ENCODE results near the gene LSM8.
"Not testable (repeated sequence)": the region's sequence is repeated elsewhere in the genome, so short reads cannot be mapped to it uniquely, and the experiment has no call there.

LSM8 gene

DNA sequence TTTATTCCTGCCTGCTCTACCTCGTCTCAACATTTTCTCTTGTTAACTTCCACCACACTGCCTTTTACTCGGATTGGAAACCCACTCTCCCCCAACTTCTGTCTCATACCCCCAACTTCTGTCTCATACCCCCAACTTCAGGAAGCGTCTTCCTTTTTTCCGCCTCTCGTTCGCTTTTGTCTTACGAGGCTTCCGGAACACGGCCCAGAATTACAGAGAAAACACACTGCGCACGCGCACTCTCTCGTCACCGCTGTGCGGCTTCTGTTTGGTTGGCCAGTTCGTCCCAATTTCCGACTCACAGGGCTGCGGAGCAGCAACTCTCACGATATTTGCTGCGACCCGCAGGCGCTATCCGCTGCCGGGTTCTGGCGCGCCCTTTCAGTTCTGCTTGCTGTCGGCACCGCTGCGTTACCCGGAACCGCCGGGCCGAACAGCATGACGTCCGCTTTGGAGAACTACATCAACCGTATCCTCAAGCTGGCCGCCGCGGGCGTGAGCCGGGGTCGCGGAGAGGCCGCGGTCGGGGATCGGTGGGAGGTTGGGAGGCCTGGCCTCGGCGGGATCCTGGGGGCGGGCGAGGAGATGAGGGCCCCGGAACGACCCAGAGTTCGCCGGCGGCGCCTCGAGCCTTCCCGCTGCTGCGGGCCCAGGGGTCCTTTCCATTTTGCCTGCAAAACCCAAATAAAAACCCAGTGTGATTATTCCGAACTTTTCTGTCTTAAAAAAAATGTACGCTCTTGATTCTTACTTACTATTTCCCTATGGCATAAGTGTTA, at the start of gene LSM8:
TSS of gene LSM8 (plus strand) at position 379 of the 779 bp plus-strand sequence. CDS start at position 439, 60 bp downstream.
- peak; percentile 97 for DNase-seq

DNA sequence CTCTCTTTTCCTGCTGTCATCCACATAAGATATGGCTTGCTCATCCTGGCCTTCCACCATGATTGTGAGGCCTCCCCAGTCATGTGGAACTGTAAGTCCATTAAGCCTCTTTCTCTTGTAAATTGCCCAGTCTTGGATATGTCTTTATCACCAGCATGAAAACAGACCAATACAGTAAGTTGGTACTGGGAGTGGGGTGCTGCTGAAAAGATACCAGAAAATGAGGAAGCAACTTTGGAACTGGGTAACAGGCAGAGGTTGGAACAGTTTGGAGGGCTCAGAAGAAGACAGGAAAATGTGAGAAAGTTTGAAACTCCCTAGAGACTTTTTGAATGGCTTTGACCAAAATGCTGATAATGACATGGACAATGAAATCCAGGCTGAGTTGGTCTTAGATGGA, 49.5 kb upstream of the LSM8 start:
- DNase-seq = not testable (repeated sequence)

DNA sequence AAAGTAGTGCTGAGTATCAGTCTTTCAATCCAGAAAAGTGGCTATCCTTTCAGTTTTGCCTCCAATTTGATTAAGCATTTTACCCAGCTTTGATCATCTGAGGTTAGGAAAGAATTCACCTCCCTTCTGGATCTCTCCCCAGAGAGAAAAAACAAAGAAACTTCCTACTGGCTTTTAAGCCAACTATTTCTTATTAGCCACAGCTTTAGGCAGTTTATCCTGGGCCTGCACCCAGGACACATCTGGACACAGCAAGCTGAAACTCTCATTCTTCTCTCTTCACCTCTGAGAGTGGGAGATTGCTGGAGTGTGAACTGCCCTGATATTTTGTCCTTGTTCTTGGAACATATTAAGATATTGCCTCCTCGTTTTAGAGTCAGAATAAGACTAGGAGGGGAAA, 43.5 kb upstream of the LSM8 start:
- no peak for DNase-seq

DNA sequence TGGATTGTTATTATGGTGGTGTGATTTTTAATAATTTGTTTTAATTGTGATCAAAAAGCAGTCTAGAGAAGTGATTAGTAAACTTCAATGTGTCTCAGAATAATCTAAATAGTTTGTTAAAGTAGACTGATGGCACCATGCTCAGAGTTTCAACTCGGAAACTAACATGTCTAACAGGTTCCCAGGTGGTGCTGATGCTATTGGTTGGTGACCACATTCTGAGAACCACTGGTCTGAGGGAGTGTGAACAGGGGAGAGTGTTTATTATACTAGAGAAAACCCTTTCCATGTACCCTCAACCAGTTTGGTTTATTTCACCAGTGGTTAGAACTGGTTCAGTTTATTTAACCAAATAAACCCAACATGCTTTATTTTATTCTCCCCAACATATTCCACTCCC, 42.0 kb upstream of the LSM8 start:
- no peak for DNase-seq

DNA sequence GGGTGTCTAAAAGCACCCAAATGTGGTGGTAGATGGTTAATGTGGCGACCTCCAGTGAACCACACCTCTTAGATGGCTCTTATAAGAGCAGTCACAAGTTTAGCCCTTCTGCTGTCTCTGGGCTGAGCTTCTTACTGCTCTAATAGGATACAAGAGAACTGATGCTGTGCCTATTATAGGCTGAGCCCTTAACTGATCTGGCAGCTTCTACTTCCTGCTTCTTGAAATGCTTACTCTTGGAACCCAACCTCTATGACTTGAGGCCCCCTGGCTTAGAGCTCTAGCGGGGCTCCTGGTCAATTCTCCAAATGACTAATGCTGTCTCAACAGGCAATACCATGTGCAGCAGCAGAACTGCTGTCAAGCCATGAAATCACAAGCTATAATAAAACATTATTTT, 35.0 kb upstream of the LSM8 start:
- no peak for DNase-seq

DNA sequence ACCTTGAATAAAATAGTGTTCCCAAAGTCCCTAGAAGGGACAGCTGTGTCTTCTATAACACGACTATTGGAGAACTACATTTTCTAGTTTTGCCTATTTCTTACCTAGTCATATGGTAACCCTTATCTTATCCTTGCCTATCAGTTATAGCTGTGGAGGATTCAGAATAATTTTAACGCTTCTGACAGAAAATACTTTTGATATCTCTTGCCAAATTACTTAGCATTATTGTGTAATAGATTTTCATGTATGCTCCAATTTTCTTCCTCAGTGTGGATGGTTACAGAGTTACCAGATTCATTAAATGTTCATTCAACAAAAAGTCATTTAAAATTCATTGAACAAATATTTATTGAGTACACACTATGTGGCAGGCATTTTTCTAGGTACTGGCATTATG, 34.6 kb upstream of the LSM8 start:
- no peak for DNase-seq

DNA sequence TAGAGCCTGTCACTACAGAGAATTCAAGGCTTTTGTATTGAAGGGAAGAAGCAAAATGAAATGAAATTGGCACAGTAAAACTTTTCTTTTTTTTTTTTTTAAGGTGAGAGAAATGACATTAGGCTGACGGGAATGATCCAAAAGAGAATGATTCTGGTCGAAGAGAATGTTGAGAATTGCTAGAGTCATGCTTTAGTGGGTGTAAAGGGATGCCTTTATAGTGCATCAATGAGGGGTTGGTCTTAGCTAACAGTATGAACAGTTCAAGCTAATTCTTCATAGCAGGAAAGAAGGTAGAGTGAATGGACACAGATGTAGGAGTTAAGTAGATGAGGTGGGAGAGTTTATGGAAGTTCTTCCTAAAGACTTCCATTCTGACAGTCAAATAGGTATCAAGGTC, 32.3 kb upstream of the LSM8 start:
- no peak for DNase-seq

DNA sequence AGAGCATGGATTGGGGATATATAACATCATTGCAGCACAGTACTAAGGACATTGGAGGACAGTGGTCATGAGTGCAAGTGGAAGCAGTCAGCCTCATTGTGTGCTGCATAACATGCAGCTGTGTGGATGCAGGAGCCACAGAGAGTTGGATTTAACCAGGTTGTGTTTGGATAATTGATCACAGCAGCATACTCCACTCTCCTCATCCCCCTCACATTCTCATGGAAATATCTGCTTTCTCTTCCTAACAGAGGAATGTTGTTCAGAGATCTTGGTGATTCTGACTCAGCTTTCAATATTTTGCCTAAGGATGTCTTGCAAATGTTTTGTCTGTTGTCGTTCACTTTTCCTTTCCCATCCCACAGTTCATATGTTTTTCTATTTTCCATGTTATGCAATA, 31.8 kb upstream of the LSM8 start:
- no peak for DNase-seq

DNA sequence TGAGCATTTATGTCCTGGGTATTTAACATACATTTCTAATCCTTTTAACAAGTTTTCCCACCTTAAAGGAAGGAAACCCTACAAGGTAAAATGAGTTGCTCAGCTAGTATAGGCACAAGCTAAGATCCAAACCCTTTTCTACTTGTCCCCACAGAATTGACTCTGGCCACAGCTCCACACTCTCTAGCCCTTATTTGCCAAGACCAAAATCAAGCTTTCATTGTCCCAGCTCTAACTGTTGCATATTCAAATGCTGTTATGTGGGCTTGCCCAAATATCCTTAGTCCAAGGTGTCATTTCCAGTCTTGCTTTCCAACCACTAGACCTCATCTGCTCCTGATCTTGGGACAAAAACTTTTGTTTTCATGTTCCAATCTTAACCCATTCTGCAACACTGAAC, 31.3 kb upstream of the LSM8 start:
- no peak for DNase-seq

DNA sequence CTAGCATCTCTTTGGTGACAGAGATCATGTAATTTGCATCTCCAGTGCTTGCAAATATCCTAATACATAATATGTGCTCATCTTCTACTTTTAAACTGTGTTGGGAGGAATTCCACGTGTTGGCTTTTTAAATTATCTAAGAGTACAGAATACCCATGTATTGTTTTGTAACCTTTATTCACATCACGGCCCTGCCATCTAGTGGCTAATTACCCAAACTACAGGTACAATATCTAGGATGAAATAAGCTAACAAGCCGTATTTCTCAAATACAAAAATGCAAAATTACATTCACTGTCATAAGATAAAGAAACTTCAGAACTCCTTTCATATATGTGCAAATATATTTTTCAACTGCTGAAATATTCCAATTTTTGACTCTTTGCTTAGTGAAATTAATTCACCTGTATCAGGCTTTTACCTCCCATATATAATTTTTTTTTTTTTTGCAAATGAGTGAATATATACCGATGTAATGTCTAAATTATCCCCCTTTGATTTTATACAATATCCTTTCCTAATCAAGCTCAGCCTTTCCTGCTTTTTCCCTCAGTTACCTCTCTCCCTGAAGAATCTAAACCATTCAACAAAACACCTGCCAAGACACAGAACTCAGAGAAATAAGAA, 30.3 kb upstream of the LSM8 start:
- no peak for DNase-seq

DNA sequence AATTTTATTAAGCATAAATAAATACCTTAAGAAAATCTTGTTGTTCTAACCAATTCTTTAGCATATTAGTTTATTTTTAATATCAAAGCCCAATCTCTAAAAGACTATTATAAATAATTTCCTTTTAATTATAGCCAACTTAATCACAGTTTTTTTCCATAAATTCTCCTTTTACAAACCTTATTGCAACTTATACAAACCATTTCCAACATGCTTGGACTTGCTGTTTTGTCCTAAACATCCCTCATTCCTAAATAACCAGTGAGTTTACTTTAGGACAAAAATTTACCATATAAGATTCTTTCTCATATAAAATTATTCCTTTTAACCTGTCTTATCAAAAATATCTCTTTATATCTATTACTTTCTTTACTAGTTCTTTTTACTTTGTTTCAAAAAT, 25.2 kb upstream of the LSM8 start:
- no peak for DNase-seq

DNA sequence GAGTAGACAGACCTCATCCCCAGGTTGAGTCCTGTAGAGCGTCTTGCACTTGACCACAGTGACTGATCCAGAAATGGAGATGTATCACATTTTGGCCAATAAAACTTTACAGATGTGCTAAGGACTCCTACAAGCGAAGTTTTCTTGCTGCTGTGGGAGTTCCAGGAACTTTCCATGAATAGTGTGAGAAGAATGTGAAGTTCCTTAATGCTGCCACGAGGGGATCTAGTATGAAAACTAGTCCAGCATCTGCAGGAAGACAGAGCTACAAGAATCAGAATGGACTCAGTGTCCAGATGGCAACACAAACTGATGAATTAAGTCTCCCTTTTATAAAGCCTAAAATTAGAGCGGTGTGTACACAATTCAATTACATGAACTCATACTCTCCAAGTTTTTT, 14.8 kb upstream of the LSM8 start:
- DNase-seq = no peak

DNA sequence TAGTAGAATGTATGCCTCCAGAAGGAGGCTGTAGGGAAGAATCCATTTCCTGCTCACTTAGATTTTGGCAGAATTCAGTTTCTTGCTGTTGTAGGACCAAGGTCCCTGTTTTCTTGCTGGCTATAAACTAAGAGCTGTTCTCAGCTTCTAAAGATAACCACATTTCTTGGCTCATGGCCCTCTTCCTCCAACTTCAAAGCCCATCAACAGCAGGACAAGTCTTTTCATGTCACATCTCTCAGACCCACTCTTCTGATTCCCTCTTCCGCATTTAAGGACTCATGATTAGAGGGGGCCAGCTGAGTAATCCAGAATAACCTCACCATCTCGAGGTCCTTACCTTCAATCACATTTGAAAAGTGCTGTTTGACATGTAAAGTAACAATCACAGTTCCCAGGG, 8.2 kb upstream of the LSM8 start:
- DNase-seq = no peak

DNA sequence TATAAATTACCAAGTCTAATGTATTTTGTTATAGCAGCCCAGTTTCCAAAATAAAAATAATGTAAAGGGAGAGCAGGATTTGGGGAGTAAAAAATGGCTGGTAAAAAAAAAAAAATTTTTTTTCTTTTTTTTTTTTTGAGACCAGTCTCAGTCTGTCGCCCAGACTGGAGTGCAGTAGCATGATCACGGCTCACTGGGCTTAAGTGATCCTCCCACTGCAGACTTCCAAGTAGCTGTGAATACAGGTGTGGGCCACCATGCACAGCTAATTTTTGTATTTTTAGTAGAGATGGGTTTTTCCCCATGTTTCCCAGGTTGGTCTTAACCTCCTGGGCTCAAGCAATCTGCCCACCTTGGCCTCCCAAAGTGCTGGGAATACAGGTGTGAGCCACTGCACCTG, 4.8 kb upstream of the LSM8 start:
- DNase-seq = no peak

DNA sequence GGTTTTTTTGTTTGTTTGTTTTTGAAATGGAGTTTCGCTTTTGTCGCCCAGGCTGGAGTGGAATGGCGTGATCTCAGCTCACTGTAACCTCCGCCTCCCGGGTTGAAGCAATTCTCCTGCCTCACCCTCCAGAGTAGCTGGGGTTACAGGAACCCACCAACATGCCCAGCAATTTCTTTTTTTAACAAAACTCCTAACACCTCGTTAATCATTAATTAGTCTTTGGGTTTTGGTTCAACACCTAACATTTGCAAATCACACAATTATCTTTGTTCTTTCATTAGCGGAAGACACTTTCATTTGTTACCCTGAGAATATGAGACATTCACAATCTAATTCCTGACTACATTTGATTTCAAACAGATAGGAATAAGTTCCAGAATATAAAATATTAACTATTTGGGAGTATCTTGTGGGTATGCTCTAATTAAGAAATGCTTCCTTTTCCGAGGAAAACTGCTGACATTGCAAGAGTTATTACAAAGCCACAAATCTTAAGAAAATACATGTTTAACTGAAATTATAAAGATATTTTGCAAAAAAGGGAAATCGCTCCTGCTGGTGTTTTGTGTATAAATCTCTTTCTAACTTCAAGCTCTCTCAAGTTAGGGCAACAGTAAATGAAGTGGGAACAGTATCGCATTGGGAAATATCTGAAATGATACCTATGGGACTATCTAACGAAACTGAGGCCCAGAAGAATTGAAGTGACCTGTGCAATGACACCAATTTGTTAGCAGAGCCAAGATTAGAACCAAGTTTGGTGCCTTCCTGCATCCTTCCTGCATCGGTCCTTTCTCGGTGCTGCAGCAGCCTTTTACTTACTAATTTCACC, 1.2 kb upstream of the LSM8 start:
- no peak for DNase-seq

DNA sequence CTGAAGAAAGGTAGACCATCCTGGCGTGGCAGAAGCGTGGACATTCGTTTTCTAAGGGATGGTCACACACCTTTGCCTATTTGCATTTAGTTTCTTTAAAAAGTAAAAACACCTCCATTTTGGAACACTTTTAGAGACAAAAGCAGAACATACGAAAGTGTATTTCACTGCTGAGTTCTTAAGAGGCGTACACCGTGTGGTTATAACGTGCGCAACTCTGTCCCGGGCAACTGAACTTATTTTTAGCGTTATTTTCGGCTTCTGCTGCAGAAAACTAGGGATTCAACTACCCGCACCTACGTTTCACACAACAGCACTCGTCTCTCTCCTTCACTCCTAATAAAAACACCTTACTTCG, 557 bp upstream of the LSM8 start:
- peak; percentile 4 for DNase-seq

DNA sequence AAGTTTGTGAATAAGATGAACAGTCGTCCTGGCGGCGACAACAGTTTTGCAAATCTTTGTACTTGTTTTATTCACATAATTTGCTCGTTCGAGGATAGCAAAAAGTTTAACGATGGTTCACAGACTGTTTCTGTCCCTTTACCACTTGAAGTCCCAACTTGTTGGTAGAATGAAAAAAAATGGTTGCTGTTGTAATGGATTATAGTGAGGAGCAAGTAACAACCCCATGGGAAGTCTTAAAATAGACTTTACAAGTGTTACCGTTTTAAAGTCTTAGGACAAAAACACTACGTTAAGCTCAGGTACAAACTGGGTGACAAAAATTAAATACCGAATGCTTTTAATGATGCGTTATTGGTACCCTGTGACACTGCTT, 589 bp downstream of the LSM8 start:
- no peak for DNase-seq

DNA sequence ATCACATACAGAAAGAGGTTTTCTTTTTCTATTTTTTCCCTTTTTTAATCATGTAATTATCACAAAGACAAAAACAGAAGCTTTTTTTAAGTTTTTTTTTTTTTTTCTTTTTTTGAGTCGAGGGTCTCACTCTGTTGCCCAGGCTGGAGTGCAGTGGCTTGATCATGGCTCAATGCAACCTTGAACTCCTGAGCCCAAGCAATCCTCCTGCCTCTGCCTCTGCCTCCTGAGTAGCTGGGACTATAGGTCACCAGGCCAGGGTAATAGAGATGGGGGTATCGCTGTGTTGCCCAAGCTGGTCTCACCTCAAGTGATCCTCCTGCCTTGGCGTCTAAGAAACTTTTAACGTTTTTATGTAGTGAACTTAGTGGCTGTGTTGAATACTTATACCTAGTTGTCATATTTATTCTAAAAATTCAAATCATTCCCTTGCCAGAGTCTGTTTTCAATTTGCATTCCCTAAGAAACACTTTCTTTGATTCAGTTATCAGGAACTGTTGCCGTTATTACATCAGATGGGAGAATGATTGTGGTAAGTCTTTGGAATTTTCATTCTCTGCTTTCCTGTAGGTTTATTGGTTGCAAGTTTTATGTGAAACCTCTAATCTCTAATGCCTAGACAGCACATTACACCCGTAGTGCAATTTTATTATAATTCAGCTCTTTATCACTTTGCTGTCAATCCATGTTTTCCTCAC, 1.3 kb downstream of the LSM8 start:
- no peak for DNase-seq

DNA sequence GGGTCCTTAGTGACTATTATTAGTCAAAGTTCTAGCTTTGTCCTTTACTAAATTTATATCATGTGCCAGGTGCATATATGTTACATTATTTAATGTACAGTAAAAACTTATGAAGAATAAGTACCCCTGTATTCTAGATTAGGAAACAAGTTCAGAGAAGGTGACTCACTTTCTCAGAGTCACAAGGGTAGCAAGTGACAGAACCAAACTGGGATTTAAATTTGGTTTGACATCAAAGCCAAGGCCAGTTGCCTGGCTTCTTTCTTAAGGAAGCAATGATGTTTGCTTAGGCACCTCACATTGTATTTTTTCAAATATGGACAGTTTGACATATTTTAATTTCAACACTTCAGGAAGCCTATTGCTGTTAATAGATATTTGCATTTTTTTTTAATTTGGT, 2.5 kb downstream of the LSM8 start:
- DNase-seq = no peak

DNA sequence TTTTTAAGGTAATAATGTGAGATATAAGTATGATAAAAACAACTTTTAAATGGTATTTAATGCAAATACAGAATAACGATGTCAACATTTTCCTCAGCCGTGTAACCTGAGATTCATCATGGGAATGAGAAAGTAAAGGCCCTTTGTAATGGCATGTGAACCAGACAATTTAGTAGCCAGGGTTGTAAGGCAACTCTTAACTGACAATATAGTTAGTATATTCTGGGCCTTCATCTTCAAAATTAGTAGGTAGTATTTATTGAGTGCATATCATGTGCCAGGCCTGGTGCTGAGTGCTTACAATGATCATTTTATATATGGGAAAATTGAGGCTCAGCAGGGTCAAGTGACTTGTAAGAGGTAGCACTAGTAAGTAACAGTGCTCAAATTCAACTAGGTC, 10.6 kb downstream of the LSM8 start:
- DNase-seq = no peak

DNA sequence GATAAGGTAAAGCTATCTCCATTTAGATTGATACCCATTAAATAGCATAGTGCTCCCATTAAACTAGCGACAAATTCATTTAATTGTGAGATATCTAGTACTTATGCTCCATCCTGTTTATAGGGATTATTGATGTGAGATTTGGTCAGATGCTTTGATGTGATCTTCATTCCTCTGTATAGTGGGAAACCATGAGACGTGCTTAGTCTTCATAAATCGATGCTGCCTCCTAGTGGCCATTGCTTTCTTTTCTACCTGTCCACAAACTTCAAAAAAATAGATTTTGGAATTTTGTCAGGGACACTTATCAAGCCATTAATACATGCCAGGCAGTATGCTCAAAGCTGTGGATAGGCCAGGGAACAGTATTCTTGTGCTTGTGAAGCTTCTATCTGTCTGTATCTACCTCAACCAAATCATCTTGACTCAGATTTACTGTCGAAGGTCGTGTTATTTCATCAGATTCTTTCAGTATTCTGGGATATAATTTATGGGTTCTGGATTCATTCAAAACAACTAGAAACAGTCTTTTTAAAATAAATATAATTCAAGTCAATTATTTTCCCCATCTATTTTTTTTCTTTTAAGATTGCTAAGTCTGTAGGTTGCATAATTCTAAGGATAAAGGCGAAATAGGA, 12.0 kb downstream of the LSM8 start:
- DNase-seq = peak; percentile 54

DNA sequence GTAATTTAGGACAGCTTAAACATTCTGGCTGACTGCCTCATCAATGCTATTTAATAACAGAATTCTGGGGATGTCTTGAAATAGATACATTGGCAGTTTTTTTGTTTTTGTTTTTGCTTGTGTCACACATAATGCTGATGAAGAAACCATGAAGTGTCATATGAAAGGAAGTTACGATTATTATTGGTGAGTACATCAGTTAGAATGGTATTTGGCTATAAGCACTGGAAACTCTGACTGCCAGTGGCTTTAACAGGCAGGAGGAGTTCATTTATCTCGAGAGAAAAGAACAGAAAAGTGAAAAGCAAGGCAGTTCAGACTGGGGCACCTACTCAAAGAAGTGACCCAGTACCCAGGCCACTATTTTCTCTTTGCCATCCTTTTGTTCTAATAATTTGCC, 18.1 kb downstream of the LSM8 start:
- no peak for DNase-seq

Measured in activated CD4-positive, alpha-beta T cell treated with anti-CD3 and anti-CD28 coated beads, Interleukin-2, amount 50 U/mL, for 1 hour (primary cell).